ENCODE data around the gene KCNJ11.

KCNJ11 gene

DNA sequence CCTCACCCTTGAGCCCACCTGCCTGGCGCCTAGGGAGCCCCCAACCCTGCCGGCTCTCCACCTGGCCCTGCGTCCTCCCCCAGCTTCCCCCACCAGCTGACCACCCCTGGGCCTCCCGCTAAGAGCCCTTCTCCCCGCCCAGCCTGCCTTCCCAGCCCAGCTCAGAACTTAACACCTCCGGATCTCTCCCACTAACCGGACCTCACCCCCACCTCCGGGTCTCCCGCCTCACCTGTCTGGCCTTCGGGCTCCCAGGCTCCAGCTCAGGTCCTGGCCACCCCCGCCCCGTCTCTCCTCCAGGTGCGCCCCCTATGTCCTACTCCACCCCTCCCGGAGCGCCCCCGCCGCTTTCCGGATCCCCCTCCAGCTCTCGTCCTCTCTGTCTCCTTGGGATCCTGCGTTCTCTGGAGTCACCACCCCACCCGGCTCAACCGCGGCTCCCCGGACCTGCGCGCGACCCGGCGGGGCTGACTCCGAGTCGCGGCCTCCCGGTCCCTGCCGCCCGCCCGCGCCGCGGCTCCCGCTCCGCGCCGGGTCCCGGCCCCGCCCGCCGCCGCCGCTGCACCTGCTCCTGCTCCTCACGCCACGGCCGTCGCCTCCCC, at the start of gene KCNJ11:
Gene KCNJ11 (minus strand): TSS at position 51 of the 602 bp plus-strand sequence. CDS start 568 bp downstream, outside the sequence.
- H3K4me3 ChIP-seq (ENCODE audit: low read depth, low read length): peak within 1 kb of the TSS; percentile 42
- in situ Hi-C loops (cut with HindIII; ENCODE audit: low sequenced_read_pairs): no loop called here
- TF ChIP-seq, protein P1, sequence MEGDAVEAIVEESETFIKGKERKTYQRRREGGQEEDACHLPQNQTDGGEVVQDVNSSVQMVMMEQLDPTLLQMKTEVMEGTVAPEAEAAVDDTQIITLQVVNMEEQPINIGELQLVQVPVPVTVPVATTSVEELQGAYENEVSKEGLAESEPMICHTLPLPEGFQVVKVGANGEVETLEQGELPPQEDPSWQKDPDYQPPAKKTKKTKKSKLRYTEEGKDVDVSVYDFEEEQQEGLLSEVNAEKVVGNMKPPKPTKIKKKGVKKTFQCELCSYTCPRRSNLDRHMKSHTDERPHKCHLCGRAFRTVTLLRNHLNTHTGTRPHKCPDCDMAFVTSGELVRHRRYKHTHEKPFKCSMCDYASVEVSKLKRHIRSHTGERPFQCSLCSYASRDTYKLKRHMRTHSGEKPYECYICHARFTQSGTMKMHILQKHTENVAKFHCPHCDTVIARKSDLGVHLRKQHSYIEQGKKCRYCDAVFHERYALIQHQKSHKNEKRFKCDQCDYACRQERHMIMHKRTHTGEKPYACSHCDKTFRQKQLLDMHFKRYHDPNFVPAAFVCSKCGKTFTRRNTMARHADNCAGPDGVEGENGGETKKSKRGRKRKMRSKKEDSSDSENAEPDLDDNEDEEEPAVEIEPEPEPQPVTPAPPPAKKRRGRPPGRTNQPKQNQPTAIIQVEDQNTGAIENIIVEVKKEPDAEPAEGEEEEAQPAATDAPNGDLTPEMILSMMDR (IDR thresholded peaks at IDR 0.05; ENCODE audit: low read depth, low read length, missing control alignments): no peak
- no peak for DNase-seq (ENCODE audit: low read depth)

- in situ Hi-C loops (cut with HindIII; ENCODE audit: low sequenced_read_pairs): no loop called here
Measured at GRCh38 chr11:17437366-17437765, 48.9 kb upstream of the KCNJ11 start.

GRCh38 chr11:17434108-17434507, 45.6 kb upstream of the KCNJ11 start:
- H3K4me3 ChIP-seq (ENCODE audit: low read depth, low read length): no peak overlapping the region
- TF ChIP-seq, protein P1 (IDR thresholded peaks at IDR 0.05; ENCODE audit: low read depth, low read length, missing control alignments): no peak
- no peak for DNase-seq (ENCODE audit: low read depth)
- in situ Hi-C loops (cut with HindIII; ENCODE audit: low sequenced_read_pairs): no loop called here

More at GRCh38 chr11:17437366-17437765, 48.9 kb upstream of the KCNJ11 start:
- TF ChIP-seq, protein P1 (IDR thresholded peaks at IDR 0.05; ENCODE audit: low read depth, low read length, missing control alignments): no peak
- no peak for DNase-seq (ENCODE audit: low read depth)
- no peak overlapping the region for H3K4me3 ChIP-seq (ENCODE audit: low read depth, low read length)

GRCh38 chr11:17432002-17432401, 43.5 kb upstream of the KCNJ11 start:
- no peak overlapping the region for H3K4me3 ChIP-seq (ENCODE audit: low read depth, low read length)
- in situ Hi-C loops (cut with HindIII; ENCODE audit: low sequenced_read_pairs): no loop called here
- TF ChIP-seq, protein P1 (IDR thresholded peaks at IDR 0.05; ENCODE audit: low read depth, low read length, missing control alignments): no peak
- no peak for DNase-seq (ENCODE audit: low read depth)

DNA sequence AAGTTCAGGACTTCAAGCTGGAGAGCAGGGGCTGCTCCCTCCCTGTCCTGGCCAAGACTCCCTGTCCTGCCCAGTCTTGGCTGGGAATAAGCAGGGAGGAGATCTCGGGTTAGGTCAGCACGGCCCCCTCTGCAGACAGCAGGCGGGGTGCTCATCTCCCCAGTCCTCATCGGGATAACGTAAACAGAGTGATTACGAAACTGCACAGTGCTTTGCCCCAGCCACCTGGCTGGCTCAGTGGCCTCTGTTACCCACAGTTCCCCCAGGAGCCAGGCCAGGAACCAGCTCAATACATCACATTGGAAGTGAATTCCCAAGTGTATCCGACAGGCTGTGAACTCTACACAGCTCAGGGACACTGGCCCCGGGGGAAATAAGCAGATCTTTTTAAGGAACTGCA, 42.7 kb upstream of the KCNJ11 start:
- DNase-seq (ENCODE audit: low read depth): no peak

GRCh38 chr11:17430616-17431015, 42.2 kb upstream of the KCNJ11 start:
- in situ Hi-C loops (cut with HindIII; ENCODE audit: low sequenced_read_pairs): no loop called here
- H3K4me3 ChIP-seq (ENCODE audit: low read depth, low read length): no peak overlapping the region
- DNase-seq (ENCODE audit: low read depth): no peak
- TF ChIP-seq, protein P1 (IDR thresholded peaks at IDR 0.05; ENCODE audit: low read depth, low read length, missing control alignments): no peak

More for the DNA sequence above, 42.7 kb upstream of the KCNJ11 start:
- no peak overlapping the region for H3K4me3 ChIP-seq (ENCODE audit: low read depth, low read length)
- TF ChIP-seq, protein P1 (IDR thresholded peaks at IDR 0.05; ENCODE audit: low read depth, low read length, missing control alignments): no peak
- in situ Hi-C loops (cut with HindIII; ENCODE audit: low sequenced_read_pairs): no loop called here

Measured in astrocyte of the cerebellum (primary cell).